CD4-positive, alpha-beta T cell treated with Interleukin-4 for 1 hour (primary cell): Measurements from ENCODE around the gene DPM2.
A peak's percentile ranks its signal among the peaks of the same experiment; 100 is the strongest.

ENCODE experiments used
- DNase-seq, 2 donors: peaks; one replicate each; pipeline ENCODE4 v3.0.0-alpha.2; 2020 to 2022

Gene DPM2, protein sequence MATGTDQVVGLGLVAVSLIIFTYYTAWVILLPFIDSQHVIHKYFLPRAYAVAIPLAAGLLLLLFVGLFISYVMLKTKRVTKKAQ

GRCh38 chr9:127937388-127938297 lies at the start of gene DPM2:
TSS of gene DPM2 (minus strand) at chr9:127937854. CDS start at chr9:127937820, 34 bp downstream.
- peak; percentile 86 to 89 for DNase-seq

- DNase-seq: no peak
Observed at GRCh38 chr9:127987103-127987614, 49.5 kb upstream of the DPM2 start.

DNA sequence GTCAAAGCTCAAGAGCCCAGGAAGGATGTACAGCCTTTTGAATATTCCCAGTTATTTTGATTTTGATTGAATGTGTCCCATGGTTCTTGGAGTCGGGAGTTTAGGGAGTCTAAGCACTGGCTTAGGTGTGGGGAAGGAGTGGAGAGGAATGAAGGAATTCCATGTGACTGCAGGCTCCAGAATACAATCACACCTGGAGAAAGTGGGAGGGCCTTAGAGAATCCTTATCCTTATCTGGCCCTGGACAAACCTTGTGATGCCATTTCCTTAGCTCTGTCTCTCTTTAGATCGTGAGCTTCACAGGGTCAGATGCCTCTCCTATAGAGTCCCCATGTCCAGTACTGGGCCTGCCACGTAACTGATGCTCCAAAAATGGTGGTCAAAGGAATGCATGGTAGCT lies 47.4 kb upstream of the DPM2 start:
- DNase-seq: no peak

- DNase-seq: peak in 1 of 2 donors; percentile 80
Observed at GRCh38 chr9:127983847-127984289, 46.2 kb upstream of the DPM2 start.

DNA sequence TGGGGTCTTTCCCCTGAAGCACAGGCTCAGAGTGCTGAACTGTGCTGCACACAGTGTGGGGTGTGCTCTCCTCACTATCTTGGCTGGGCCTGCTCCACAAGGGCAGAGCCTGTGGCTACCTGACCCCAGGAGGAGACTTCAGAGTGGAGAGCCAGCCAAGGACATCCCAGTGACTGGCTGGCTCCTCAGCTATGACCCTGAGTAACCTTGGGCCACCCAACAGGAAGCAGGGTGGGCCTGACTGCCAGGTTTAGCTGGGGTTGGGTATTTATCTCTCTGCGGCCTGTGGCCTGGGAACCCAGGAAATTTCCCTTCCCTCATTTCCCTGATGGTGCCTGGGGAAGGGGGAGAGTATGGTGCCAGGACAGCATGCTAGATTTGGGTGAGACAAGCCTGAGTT lies 45.3 kb upstream of the DPM2 start:
- DNase-seq: no peak

DNA sequence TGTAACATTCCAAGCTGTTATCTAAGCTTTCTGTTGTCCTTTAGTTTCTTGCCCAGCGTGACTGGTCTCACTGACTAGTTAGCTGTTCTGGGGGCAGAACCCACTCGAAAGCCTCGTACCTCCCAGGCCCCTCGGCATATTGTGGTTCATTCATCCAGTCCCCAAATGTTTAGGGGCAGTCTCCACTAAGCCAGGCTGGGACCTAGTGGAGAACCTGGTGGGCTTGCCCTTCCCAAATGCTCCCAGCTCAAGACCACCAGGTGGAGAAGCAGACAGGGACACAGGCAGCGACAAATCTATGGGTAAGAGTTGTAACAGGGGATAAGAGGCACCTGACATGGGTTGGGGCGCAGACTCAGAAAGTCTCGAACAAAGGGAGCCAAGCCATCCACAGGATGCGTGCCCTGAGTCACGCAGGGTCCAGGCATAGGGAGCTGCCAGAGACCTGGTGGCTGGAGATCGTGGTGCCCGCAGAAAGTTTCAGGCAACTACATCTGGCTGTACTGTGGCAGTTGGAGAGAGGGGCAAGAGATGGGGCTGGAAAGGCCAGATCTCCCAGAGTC lies 44.0 kb upstream of the DPM2 start:
- no peak for DNase-seq

DNA sequence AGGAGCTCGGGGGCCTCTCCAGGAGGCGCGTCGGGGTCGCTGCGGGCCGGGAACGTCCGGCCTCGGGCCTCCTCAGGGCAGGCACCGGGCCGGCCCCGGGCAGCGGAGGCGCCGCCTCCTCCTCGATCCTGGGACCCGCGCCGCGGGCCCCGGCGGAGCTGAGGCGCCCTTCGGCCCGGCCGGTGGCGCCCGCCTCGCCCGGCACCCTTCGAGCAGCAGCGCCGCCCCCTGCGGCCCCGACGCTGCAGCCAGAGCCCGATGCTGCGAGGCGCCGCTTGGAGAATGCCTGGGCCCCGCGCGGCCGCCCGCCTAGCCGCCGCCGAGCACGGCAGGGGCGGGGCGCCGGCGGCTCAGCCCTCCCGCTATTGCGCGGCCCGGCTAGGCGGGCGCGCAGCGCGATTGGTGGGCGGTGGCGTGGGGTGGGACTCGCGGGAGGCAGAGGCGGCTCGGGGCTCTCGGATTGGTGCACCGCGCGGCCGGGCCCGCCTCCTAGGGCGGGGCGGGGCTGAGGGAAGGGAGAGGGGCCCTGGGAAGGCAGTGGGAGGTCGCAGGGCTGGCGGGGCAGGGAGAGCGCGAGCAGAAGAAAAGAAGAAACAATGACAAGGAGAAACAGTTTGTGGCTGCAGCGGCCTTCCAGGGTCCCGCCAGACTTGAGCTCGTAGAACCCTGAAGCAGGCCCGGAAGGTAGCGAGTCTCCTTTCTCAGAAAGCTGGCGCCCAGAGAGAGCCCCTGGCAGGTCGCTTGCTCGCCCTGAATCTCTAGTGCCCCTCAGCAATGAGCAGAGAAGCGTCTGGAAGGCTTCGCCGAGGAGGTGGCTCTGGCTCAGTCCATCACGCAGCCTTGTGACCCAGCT lies 43.3 kb upstream of the DPM2 start, which contains the start of gene EEIG1:
EEIG1 (minus strand) TSS at position 284 of the 853 bp plus-strand sequence. CDS start 852 bp downstream, outside the sequence.
- DNase-seq: peak; percentile 95 to 96

GRCh38 chr9:127980060-127980705 lies 42.5 kb upstream of the DPM2 start:
- DNase-seq: peak; percentile 47 to 56

DNA sequence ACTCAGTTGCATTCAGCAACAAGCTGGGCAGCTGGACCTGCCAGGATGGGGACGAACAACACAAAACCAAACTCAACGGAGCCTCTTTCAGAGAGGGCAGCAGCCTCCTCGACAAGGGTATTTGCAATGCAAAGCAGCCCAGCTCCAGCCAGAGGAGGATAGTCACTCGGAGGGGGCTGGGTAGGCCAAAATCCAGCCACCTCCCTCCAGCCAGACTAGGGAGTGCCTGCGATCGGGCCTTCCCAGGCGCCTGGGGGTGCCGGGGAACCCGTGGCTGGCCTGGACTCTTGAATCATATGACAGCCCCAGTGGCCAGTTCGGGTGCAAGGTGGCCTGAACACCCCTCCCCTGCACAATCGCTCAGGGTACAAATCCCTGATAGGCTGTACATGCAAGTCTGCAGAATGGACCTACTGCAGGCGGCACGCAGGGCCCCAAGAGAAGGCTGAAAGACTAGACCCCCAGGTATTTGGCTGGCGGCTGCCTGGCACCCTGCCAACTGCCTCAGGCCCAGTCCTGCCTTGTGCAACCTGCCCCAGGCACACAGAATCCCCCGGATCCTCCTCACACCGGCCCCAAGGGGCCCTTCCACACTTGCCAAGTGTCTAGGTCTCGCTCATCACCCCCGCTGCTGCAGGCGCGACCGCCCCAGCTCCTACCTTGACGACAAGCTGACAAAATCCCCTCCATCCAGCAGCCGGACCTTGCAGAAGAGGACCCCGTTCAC lies 41.8 kb upstream of the DPM2 start:
- no peak for DNase-seq

DNA sequence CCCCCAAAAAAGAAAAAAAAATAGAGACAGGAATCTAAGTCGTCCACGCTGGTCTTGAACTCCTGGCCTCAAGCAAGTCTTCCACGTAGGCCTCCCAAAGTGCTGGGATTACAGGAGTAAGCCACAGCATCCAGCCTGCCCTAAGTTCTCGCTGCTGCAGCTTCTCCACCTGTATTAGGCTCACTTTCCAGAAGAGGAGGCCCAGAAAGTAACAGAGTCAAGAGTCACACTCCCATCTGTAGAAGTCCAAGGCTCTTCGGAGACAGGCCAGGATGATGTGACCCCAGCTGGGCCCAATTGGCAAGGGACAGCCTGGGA lies 41.3 kb upstream of the DPM2 start:
- no peak for DNase-seq

DNA sequence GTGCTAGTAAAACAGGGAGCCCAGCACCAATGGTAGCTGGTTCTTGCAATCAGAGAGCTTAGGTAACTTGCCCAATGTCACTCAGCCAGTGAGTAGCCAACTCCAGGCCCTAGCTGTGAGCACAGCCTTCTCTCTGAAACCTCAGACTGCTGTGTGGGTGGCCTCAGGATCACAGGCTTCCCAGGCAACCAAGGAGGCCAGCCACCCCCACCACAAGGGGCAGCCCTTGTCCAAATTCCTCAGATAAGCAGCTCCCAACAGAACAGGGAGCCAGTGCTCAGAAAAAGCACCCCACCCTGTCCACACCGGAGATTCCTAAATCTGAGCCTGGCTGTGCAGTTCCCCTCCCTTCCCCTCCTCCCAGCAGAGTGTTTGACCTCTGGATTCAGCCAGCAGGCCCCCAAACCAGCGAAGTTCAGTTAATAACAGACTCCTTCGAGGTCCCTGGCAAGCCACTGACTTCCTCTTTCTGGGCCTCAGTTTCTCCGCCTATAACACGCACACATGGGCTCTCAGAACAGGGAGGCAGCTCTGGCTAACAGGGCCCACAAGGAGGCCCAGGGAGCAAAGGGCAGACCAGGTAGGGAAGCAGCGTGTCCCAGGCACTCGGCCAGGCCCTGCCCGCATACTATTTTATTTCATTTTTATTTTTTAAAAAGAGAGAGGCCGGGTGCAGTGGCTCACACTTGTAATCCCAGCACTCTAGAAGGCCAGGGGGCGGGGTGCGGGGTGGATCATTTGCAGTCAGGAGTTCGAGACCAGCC lies 40.4 kb upstream of the DPM2 start:
- DNase-seq: no peak

DNA sequence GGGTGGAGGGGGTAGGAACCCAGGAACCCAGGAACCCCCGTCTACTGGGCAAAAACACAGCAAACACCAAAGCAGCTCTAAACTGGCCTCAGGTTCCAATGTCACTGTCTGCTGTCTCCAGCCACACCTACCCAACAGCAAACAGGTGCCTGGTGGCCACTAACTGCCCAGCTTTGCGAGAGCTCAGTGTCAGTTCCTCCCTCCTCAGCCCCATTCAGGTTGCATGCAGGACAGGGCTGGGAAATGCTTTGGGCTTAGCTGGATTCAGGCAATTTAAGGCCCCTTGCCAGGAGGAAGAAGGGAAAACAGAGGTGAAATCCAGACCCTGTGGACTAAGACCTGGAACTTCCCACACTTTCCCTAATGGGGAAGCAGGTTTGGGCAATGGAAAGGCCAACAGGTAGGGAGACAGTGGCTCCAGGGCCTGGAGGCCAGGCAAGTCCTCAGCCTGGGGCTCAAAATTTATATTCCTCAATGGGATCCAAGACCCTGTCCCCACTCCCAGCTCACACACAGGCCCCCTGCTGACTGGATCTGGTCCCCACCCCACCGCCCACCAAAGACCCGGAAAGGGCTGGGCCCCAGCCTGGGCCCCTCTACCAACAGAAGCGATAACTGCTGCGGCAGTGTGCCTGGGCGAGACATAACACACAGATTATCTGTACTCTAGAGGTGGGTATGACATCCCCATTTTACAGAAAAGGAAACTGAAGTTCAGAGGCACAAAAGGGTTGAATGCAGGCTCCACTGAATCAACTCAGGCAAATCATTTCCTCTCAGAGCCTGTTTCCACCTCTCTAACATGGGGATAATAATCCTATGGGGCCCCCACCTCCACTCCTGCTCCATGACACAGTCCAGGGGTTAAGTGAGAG lies 39.6 kb upstream of the DPM2 start:
- no peak for DNase-seq

DNA sequence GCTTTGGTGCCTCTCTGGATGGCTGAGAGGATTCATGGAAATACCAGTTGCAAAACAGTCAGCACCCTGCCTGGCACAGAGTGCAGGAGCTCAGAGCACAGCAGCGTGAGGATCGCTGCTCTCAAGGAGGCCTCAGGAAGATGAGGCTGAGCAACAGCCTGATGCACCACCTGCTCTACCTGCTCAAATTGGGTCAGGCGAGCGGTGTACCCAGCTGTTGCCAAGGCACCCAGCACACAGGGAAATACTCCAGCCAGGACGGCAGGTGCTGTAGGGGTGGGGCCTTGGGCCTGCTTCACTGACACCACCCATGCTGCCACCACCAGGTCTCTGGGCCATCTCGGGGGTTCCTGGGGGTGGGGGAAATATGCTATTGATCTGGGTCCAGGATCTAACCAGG lies 38.8 kb upstream of the DPM2 start:
- DNase-seq: peak; percentile 55 to 63

- DNase-seq: no peak
Observed at GRCh38 chr9:127975376-127976315, 38.0 kb upstream of the DPM2 start.

DNA sequence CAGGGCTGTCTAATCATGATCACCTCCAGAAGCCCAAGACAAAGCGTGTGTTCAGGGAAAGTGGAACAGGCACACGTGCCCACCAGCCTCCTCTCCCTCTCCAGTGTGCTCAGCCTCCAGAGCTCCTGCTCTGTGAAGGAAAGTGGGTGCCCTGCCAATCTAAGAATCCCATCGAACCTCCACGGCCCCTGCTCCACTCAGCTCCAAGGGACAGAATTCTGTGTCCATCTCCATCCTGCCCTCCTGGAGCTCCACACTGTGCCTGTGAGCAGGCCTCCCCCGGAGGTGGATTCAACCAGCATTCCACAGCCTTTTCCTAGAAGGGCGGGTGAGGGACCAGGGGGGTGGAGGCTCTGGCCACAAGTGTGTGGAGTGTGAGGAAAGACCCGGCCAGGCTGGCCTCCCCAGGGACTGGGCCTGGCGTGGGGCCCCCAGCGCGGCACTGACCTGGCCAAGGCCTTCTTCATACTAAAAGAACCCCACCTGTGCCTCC lies 37.2 kb upstream of the DPM2 start:
- DNase-seq: no peak

DNA sequence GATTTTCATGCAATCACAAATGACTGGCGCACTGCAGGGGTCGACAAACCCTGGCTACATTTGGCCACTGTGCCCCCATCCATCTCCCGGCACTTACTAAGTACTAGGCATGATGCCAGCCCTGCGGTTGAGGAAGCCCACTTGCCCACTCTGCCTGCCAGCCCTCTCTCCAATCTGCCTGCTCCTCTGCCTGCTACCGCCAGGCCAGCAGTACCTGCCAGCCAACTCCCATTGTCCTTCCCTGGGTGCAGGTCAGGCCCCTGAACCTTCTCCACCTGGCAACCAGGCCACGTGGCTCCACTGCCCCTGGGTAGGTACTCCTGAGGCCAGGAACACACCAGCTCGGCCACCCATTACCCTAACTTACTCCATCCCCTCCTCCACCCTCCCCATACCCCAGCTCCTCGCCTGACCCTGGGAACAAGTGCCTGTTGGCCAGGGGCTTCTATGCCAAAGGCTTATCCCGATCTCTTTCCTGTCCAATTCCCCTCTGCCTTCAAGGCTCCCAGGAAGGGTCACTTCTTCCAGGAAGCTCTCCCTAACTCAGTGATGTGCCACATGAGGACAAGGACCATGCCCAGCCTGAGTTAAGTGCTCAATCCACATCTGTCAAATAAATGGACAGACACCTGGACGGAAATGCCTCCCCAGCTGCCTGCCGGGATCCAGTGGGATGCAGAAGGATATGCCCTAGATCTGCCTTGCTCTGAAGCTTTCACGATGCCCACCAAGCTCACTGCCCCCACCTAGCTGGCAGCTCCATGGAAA lies 36.5 kb upstream of the DPM2 start:
- no peak for DNase-seq

GRCh38 chr9:127973169-127974000 lies 35.7 kb upstream of the DPM2 start:
- no peak for DNase-seq
